CD4-positive, alpha-beta T cell treated with Interferon alpha-2 for 1 hour (primary cell): ENCODE data around the gene SYNGR1.

Source experiments
- DNase-seq, 2 donors: peaks; one replicate each; pipeline ENCODE4 v3.0.0-alpha.2; 2020 to 2022

SYNGR1 gene, protein sequence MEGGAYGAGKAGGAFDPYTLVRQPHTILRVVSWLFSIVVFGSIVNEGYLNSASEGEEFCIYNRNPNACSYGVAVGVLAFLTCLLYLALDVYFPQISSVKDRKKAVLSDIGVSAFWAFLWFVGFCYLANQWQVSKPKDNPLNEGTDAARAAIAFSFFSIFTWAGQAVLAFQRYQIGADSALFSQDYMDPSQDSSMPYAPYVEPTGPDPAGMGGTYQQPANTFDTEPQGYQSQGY

GRCh38 chr22:39349967-39350726 is at the start of gene SYNGR1:
TSS of gene SYNGR1 (plus strand) at chr22:39349991. CDS start at chr22:39350011, 20 bp downstream.
- peak in 1 of 2 donors; percentile 3 for DNase-seq

DNA sequence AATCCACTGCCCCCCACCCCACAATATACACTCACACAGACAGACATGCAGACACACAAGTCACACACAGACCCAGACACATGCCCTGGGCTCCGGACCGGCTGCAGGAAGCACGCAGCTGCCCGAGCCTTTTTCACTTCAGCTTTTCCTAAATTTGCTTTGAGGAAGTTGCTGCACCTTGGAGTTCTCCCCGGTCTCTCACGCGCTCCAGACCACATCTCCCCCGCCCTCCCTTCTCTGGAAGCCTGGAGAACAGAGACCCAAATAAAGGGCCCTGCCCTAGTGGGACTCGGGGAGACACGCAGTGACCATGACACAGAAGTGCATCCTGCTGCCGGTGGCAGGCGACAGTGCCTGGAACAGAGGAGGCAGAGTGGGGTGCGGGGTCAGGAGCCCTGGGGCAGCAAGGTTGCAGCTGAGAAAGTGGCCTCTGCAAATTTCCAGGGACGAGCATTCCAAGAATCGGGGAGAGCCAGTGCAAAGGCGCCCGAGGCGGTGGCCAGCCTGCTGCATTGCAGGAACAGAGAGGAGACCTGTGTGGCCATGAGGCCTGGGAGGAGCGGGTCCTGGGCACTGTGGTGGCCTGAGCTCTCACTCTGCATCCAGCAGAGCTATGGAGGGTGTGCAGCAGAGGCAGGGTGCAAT is 49.5 kb upstream of the SYNGR1 start:
- peak in 1 of 2 donors; percentile 44 for DNase-seq

DNA sequence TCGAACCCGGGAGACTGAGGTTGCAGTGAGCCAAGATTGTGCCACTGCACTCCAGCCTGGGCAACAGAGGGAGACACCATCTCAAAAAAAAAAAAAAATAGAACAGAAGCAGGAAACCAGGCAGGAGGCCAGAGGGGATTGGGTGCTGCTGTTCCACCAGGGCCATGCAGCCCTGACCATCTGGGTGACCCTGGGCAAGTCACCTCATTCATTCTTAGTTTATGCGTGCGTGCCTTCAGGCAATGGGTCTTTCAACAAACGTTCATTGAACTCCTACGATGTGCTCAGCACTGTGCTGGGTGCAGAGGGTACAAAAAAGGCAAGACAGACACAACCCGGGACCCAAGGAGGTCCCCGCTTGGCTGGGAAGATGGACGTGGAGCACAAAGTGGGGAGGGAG is 48.7 kb upstream of the SYNGR1 start:
- DNase-seq: no peak

DNA sequence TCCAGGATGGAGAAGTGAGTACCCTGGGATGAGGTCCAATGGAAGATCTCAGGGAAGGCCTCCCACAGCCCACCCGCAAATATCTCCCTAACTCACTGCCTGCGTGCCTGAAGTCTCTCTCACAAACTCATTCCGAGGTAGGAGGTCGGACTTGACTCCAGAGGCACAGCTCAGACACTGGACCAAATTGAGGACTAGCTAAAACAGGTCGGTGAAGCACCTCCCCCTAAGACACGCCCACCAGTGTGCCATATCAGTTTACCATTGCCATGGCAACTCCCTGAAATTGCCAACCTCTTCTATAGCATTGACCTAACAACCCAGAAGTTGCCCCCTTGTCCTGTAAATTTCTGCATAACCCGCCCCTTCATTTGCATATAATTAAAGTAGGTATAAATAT is 47.9 kb upstream of the SYNGR1 start:
- DNase-seq: no peak

DNA sequence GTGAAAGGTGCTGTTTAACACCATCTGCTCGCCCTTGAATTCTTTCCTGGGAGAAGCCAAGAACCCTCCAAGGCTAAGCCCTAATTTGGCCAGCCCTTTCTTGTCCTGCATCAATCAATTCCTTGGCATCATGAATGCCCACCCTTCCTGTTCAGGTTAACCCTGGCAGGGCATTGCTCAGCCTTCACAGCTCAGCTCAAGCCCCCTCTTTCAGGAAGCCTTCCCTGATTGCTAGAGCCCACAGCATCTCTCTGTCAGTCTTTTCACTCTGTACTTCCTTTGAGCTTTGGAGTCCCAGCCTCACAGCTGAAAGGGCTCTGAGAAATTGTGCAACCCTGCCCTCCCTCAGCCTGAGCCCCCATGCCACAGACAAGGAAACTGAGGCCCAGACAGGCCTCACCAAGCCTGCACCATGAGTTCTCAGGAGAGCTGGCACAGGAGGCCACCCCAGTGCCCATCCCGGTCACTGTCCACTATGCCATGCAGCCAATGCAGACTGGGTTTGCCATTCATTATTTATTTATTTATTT is 47.3 kb upstream of the SYNGR1 start:
- DNase-seq: no peak

DNA sequence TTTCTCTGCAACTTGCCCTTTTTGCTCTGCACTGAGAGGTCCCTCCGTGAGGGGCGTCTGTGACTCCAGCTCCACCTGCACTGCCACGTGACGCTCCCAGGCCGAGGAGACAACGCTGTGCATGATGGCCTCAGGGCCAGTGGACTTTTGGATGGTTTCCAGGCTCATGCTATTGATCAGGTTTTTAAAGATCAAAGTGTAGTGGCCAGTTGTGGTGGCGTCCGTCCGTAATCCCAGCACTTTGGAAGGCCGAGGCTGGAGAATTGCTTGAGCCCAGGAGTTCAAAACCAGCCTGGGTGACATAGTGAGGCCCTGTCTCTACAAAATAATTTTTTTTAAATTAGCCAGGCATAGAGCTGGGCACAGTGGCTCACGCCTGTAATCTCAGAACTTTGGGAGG is 46.4 kb upstream of the SYNGR1 start:
- no peak for DNase-seq

GRCh38 chr22:39303892-39304671 is 45.7 kb upstream of the SYNGR1 start:
- DNase-seq: no peak

DNA sequence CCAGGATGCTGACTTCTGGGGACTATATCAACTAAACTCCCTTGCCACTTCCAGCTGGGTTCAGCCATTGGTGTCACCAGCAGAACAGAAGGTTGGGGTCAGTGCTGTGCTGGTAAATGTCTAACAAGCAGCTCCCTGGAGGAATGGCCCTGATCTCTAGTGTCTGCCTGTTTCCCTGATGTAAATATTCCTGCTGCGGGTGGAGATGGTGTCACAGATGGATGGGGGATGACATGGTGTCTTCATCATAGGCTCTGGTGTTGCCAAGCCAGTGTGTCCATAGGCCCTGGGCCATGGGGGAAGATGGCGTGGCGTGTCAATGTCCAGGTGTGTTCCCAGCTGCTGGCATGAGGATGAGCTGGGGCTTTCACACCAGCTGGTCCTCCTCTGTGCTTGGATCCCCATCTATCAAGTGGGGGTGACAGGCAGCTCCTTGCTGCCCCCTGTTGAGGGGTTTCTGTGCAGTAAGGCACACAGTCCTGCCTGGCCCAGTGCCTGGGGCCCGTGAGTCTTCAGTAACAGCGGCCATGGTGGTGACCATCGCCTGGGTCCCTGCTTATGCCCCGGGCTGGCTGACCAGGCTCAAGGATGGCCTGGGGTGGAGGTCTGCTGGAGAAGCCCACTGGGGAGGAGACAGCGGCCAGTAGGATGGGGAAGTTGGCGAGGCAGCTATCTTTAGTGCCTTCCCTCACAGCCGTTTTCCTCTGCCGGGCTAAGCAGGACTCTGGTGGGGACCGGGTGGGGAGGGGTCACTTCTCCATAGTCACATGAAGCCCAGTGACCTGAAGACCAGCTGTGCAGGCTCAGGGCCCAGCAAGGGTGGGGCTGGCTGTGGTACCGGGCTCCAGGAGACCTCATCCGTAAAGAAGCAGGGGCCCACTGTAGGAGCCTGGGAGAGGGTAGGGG is 43.1 kb upstream of the SYNGR1 start:
- DNase-seq: peak; percentile 53 to 66

GRCh38 chr22:39308614-39309363 is 41.0 kb upstream of the SYNGR1 start:
- DNase-seq: peak in 1 of 2 donors; percentile 61

DNA sequence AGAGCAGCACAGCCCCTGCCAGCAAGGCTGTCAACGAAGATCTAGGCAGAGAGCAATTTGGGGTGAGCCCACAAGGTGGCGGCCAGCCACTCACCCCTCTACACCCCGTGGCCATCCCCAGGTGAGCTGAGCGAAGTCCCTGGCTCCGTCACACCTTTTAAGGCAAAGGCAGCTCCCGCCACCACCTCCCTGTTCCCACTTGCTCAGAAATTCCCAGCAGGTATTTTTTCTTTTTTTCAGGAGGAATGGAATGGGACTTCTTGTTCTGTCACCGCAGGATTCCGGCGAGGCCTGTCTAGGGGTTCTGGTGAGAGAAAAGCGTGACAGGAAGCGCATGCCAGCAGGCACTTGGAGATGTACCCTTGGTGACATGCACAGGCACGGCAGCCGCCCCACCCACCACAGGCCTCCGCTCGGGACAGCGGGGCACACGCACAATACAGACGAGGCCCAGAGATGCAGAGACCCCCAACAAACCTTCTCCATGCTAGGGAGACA is 40.4 kb upstream of the SYNGR1 start:
- DNase-seq: no peak

DNA sequence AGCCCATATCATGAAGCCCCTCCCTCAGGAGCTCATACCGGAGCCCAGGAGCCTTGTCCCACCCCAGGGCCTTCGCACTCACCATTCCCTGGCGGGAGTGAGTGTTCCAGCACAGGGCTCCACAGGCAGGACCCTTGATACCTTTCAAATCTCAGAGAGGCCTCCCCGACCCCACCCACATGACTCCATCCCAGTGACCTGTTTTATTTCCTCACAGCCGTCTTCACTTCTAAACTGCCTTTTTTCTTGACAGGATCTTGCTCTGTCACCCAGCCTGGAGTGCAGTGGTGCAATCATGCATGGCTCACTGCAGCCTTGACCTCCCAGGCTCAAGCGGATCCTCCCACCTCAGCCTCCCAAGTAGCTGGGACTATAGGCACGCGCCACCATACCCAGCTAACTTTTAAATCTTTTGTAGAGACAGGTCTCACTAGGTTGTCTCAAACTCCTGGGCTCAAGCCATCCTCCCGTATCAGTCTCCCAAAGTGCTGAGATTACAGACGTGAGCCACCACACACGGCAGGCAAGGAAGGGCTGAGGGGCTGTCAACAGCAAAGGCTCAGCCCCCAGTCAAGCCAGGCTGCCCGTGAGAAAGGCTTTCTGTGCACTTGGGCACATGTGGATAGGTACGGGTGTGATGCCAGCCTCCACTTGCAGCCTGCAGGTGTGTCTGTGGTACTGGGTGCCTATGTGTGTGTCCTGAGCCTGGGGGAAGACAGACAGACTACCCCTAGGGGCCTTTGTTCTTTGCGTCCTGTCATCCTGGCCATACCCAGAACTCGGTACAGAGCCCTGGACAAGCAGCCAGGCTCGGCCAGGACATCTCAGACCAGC is 39.7 kb upstream of the SYNGR1 start:
- no peak for DNase-seq

GRCh38 chr22:39311592-39312400 is 38.0 kb upstream of the SYNGR1 start:
- DNase-seq: no peak

GRCh38 chr22:39312410-39312809 is 37.4 kb upstream of the SYNGR1 start:
- DNase-seq: no peak

DNA sequence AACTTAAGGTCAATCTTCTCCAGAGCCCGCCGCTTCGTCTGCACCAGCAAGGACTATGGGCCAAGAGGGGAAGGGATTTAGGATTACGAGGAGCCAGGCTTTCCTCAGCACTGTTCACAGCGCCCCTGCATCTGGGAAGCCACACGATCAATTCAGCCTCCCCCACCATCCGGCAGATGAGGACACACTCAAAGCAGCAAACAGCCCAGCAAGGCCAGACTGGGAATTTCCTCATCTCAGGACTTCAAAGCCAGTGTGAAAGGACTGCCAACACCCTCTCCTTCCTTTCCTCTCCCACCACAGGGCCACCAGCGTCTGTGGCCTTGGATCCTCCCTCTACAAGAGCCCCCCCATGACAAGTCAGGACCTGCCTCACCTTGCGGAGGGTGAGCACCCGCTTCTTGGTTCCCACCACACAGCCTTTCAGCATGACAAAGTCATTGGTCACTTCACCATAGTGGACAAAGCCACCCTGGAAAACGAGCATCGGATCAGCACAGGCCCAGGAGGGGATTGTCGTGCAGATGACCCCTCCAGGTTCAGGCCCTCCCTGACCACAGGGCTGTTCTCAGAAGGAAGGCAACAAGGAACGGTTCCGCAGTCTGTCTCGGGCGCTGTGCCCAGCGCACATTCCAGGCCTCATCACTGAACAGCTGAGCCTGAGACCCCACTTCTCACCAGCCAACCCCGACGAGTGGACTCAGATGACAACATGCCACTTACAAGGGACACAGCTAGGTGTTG is 36.4 kb upstream of the SYNGR1 start:
- no peak for DNase-seq

DNA sequence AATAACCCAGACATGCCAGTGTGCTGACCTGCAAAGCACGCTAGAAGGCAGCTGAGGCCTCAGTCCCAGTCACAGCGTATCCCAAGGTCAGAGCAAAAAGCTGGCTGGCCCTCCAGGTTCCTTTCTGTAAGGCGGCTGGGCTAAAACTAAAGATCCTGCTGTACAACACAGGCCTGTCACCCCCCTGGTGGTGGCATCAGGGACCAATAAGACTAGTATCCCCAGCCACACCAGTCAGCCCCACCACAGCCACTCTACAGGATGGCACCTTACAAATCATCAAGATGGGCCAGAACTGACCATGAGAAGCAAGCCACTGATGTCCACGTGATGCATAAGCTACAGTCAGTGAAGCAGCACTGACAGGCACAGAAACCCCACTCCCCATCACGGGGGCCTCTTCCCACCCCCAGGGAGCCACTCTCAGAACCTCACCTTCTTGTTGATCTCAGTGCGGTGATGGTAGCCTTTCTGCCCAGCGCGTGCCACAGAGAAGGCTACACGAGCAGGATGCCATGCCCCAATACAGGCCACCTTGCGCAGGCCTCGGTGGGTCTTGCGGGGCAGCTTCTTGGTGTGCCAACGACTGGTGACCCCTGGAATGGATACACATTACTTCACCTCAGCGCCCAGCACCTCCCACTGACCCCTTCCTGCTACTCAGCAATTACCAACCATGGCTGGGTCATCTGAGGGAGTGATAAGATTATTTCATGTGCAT is 35.4 kb upstream of the SYNGR1 start:
- no peak for DNase-seq

DNA sequence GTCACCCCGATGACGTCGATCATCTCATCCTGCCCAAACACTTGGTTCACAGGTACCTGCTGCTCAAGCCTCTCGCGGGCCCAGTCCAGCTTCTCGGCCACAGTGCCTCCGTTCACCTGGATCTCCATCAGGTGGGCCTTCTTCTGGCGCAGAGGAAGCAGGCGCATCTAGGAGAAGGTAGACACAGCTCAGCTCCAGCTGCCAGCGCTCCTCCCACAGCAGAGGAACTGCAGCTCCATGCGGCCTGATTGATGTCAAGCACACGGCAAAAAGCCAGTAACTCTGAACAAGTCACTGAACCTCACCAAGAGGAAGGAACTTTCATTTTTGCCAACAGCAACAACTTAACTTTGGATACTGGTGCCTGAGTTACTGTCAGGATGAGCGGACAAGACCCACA is 34.4 kb upstream of the SYNGR1 start:
- no peak for DNase-seq

GRCh38 chr22:39316440-39317083 is 33.2 kb upstream of the SYNGR1 start:
- peak; percentile 76 to 85 for DNase-seq
